SU-DHL-6 (cell line): ENCODE measurements around the gene FAM163B.

Source experiments
- CTCF ChIP-seq: fragments of 200-600 bp; sonication (generic); IDR thresholded peaks from one replicate; pipeline ENCODE4 v1.5.1; 2017; ENCODE audit warnings: antibody characterized with exemption, mild to moderate bottlenecking, low read length, moderate library complexity; ENCODE audit not compliant: insufficient read depth, poor library complexity, severe bottlenecking
- EZH2phosphoT487 ChIP-seq: fragments of 200-600 bp; sonication (generic), shearing (Covaris generic); conservative IDR thresholded peaks from 2 replicates; pipeline ENCODE4 v1.6.1; 2018; ENCODE audit warnings: mild to moderate bottlenecking, antibody characterized with exemption, low read length, moderate library complexity, mixed read lengths

GRCh38 chr9:133591116-133591910 lies 17.9 kb downstream of the FAM163B start:
- TF ChIP-seq CTCF (no peak), EZH2phosphoT487 (no peak)
